Endothelial cell (in vitro differentiated cells): Measurements from ENCODE around the gene TRIO. TPM values are rescaled to one million over a fixed set of nuclear protein-coding genes. Genes with fewer than 3 reads are reported as not detected.

Source experiments
- DNase-seq: peaks from one replicate; pipeline ENCODE4 v3.0.0; 2021; ENCODE audit warnings: low spot score
- H3K27ac Mint-ChIP-seq: one replicate; pipeline ENCODE4 v1.8.0; 2021; ENCODE audit warnings: mixed read lengths, inconsistent platforms; ENCODE audit not compliant: unreplicated experiment
- H3K27me3 Mint-ChIP-seq: one replicate; pipeline ENCODE4 v1.8.0; 2021; ENCODE audit warnings: mild to moderate bottlenecking, moderate library complexity, mixed read lengths, inconsistent platforms; ENCODE audit not compliant: unreplicated experiment
- H3K36me3 Mint-ChIP-seq: one replicate; pipeline ENCODE4 v1.8.0; 2021; ENCODE audit warnings: mild to moderate bottlenecking, low read depth, mixed read lengths, inconsistent platforms; ENCODE audit not compliant: unreplicated experiment
- H3K4me1 Mint-ChIP-seq: one replicate; pipeline ENCODE4 v1.8.0; 2021; ENCODE audit warnings: mild to moderate bottlenecking, mixed read lengths, inconsistent platforms; ENCODE audit not compliant: unreplicated experiment
- H3K4me3 Mint-ChIP-seq: one replicate; pipeline ENCODE4 v1.8.0; 2021; ENCODE audit warnings: mild to moderate bottlenecking, mixed read lengths, inconsistent platforms; ENCODE audit not compliant: unreplicated experiment
- H3K9me3 Mint-ChIP-seq: one replicate; pipeline ENCODE4 v1.8.0; 2021; ENCODE audit warnings: mixed read lengths, inconsistent platforms; ENCODE audit not compliant: unreplicated experiment
- total RNA-seq: library from RNA; stranded (reverse); fragmentation: NEBNext Ultra II Directional; extraction: Animal tissue kit (Norgen Biotek cat#: 25700); gene quantifications from one replicate; pipeline ENCODE4 v1.2.1, GENCODE V29; 2021; ENCODE audit not compliant: unreplicated experiment
- TF ChIP-seq, protein P1 (sequence below): fragments of 200-600 bp; sonication (generic); IDR thresholded peaks from one replicate; pipeline ENCODE4 v1.5.0; 2021; ENCODE audit warnings: antibody characterized with exemption; ENCODE audit not compliant: unreplicated experiment

Gene TRIO
- total RNA-seq, 1 donor from 2014 or later: 229 TPM

GRCh38 chr5:14220642-14221041 is 77.5 kb downstream of the TRIO start:
- Mint-ChIP-seq H3K27me3 (peaks cover 1% of the 10 kb centered on the region), H3K4me1 (peaks cover 88% of the 10 kb centered on the region), H3K36me3 (no peaks in the 10 kb centered on the region), H3K4me3 (no peak overlapping the region), H3K9me3 (no peaks in the 10 kb centered on the region), H3K27ac (peak overlapping the region; percentile 55)
- TF ChIP-seq, protein P1, sequence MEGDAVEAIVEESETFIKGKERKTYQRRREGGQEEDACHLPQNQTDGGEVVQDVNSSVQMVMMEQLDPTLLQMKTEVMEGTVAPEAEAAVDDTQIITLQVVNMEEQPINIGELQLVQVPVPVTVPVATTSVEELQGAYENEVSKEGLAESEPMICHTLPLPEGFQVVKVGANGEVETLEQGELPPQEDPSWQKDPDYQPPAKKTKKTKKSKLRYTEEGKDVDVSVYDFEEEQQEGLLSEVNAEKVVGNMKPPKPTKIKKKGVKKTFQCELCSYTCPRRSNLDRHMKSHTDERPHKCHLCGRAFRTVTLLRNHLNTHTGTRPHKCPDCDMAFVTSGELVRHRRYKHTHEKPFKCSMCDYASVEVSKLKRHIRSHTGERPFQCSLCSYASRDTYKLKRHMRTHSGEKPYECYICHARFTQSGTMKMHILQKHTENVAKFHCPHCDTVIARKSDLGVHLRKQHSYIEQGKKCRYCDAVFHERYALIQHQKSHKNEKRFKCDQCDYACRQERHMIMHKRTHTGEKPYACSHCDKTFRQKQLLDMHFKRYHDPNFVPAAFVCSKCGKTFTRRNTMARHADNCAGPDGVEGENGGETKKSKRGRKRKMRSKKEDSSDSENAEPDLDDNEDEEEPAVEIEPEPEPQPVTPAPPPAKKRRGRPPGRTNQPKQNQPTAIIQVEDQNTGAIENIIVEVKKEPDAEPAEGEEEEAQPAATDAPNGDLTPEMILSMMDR: no peak
- no peak for DNase-seq

- no peak overlapping the region for H3K27ac Mint-ChIP-seq
- no peak for DNase-seq
- no peak overlapping the region for H3K4me3 Mint-ChIP-seq
- peaks cover 89% of the 10 kb centered on the region for H3K4me1 Mint-ChIP-seq
- H3K9me3 Mint-ChIP-seq: no peaks in the 10 kb centered on the region
- H3K27me3 Mint-ChIP-seq: peaks cover 1% of the 10 kb centered on the region
- H3K36me3 Mint-ChIP-seq: no peaks in the 10 kb centered on the region
- TF ChIP-seq, protein P1: no peak
Measured at GRCh38 chr5:14221732-14222131, 78.6 kb downstream of the TRIO start.

- DNase-seq: no peak
- no peaks in the 10 kb centered on the region for H3K36me3 Mint-ChIP-seq
- H3K27me3 Mint-ChIP-seq: peaks cover 1% of the 10 kb centered on the region
- no peaks in the 10 kb centered on the region for H3K9me3 Mint-ChIP-seq
- TF ChIP-seq, protein P1: no peak
- no peak overlapping the region for H3K27ac Mint-ChIP-seq
- no peak overlapping the region for H3K4me3 Mint-ChIP-seq
- peaks cover 90% of the 10 kb centered on the region for H3K4me1 Mint-ChIP-seq
Measured at GRCh38 chr5:14222206-14222605, 79.1 kb downstream of the TRIO start.

DNA sequence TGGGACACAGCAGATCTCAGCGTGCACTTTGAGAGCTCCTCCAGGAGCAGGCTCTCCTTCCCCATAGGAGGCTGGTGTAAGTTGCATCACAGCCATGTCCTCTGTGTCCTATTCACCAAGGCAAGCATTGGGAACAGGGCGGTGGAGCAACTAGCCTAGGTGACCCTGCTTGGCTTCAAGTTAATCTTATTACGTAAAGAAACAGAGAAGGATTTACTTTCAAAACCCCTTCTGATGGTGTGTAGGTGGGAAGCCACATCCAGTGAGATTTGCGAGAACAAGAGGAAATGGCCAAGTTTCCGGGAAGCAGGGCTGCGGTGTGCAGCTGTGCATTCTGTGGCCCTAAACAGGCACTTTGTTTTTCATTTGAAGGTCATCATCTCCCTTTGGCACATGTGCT is 80.2 kb downstream of the TRIO start:
- TF ChIP-seq, protein P1: no peak
- no peaks in the 10 kb centered on the region for H3K36me3 Mint-ChIP-seq
- peaks cover 92% of the 10 kb centered on the region for H3K4me1 Mint-ChIP-seq
- no peaks in the 10 kb centered on the region for H3K9me3 Mint-ChIP-seq
- peaks cover 1% of the 10 kb centered on the region for H3K27me3 Mint-ChIP-seq
- no peak for DNase-seq
- no peak overlapping the region for H3K4me3 Mint-ChIP-seq
- H3K27ac Mint-ChIP-seq: peak overlapping the region; percentile 79

DNA sequence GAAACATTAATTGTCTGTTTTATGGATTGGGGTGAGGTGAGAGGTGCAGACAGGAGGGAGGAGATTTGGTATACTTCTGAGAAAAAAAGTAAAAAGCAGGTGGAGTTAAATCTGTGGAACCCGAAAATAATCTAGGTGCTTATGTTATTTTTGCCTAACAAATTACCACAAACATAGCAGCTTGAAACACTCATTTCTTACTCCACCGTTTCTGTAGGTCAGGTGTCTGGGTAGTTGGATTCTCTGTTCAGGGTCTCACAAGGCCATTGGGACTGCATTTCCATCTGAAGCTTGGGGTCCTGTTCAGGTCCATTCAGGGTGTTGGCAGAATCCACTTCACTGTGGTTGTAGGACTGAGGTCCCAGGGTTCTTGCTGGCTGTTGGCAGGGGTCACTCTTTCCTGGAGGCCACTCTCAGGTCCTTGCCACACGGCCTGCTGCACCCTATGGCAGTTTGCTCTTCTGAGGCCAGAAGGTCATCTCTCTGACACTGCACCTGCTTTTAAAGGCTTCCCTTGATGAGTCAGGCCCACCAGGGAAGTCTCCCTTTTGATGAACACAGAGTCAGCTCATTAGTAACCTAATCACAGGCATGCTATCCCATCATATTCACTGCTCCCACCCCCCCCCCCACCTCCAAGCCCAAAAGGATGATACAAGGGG is 82.2 kb downstream of the TRIO start:
- Mint-ChIP-seq H3K27ac (peak overlapping the region; percentile 81), H3K9me3 (no peaks in the 10 kb centered on the region), H3K27me3 (peaks cover 1% of the 10 kb centered on the region), H3K4me3 (no peak overlapping the region), H3K4me1 (peaks cover 88% of the 10 kb centered on the region), H3K36me3 (no peaks in the 10 kb centered on the region)
- DNase-seq: no peak
- TF ChIP-seq, protein P1: no peak
